ENCODE measurements around the gene SUCO. TPM values are rescaled to one million over a fixed set of nuclear protein-coding genes. Genes with fewer than 3 reads are reported as not detected.

SUCO gene
- total RNA-seq, 1 experiment from 2014 or later: 22.6 TPM

DNA sequence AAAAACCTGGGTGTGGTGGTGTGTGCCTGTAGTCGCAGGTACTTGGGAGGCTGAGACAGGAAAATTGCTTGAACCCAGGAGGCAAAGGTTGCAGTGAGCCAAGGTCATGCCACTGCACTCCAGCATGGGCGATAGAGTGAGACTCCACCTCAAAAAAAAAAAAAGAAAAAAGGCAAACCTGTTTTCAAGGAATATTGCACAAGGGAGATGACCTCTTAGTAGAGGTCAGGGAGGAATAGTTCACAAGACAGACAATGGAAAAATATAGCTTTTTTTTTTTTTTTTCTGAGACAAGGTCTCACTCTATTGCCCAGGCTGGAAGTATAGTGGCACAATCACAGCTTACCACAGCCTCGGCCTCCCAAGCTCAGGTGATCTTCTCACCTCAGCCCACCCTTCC lies 22.5 kb upstream of the SUCO start:
- intact Hi-C loops (cut with micrococcal nuclease): no loop called here
- ChIA-PET RAD21 (ENCODE audit: low non-redundant PET in 1 of 2, low total read pairs in 2 of 2, uncharacterized antibody in 2 of 2, unreplicated experiment in 2 of 2) (no interaction called here), CTCF (no interaction called here)

DNA sequence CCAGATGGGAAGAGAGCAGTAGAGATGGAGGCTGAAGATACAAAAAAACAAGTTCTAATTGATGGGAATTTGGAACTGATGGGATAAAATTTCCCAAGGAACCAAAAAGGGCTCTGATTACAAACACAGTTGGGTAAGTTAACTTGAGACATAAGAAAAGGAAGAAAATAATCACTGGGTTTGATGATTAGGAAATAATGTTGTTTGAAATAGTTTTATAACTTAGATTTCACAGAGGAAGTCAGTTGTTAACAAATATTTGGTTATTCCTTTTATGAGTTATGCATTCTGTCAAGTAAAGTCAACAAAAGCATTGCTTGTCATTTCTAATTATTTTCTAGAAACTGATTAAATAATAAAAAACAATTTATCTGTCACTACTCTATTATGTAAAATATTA lies 20.4 kb upstream of the SUCO start:
- Histone ChIP-seq H3K4me2 (ENCODE audit: low read length) (no peak overlapping the region), H3K9ac (ENCODE audit: low read length) (no peak overlapping the region), H3K27me3 (ENCODE audit: insufficient read depth, low read length) (no peaks in the 10 kb centered on the region), H3K4me1 (ENCODE audit: control insufficient read depth in 1 of 2, insufficient read depth in 2 of 2, low read length in 2 of 2) (no peaks in the 10 kb centered on the region), H3K36me3 (ENCODE audit: control insufficient read depth in 1 of 2, insufficient read depth in 2 of 2, low read length in 2 of 2) (no peaks in the 10 kb centered on the region), H3K27ac (ENCODE audit: low read depth, low read length) (no peak overlapping the region), H2AFZ (ENCODE audit: low read depth, low read length, poor library complexity, severe bottlenecking) (no peak overlapping the region), H3K79me2 (ENCODE audit: insufficient read depth, low read length) (no peaks in the 10 kb centered on the region), H3K9me2 (ENCODE audit: insufficient read depth) (no peaks in the 10 kb centered on the region), H4K20me1 (ENCODE audit: insufficient read depth) (no peaks in the 10 kb centered on the region), H3K4me3 (replicated peaks in 1 of 2; ENCODE audit: low read depth in 1 of 2, low read length in 2 of 2) (no peak overlapping the region), H3K9me3 (ENCODE audit: control insufficient read depth in 1 of 2, insufficient read depth in 1 of 2, low read depth in 1 of 2, low read length in 2 of 2) (peaks cover 0 to 6% of the 10 kb centered on the region in 2 experiments; a peak in 1 of 4 replicates)
- no TSS peak for BruUV-seq (replicated peaks)
- ChIA-PET POLR2A (no interaction called here), RAD21 (ENCODE audit: low non-redundant PET in 1 of 2, low total read pairs in 2 of 2, uncharacterized antibody in 2 of 2, unreplicated experiment in 2 of 2) (no interaction called here), CTCF (no interaction called here)
- DNase-seq (ENCODE audit: low read depth, low spot score) (no peak), ATAC-seq (no peak)
- intact Hi-C loops (cut with micrococcal nuclease): no loop called here
- TF ChIP-seq ELF1 (IDR thresholded peaks at IDR 0.05; ENCODE audit: borderline replicate concordance, low read depth) (no peak), EZH2 (IDR thresholded peaks at IDR 0.05) (no peak), EZH2phosphoT487 (IDR thresholded peaks at IDR 0.05; ENCODE audit: borderline replicate concordance) (no peak), SP1 (IDR thresholded peaks at IDR 0.05; ENCODE audit: low read depth) (no peak)
- TF ChIP-seq, protein P1, sequence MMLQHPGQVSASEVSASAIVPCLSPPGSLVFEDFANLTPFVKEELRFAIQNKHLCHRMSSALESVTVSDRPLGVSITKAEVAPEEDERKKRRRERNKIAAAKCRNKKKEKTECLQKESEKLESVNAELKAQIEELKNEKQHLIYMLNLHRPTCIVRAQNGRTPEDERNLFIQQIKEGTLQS (IDR thresholded peaks at IDR 0.05): no peak
- TF ChIP-seq, protein P2, sequence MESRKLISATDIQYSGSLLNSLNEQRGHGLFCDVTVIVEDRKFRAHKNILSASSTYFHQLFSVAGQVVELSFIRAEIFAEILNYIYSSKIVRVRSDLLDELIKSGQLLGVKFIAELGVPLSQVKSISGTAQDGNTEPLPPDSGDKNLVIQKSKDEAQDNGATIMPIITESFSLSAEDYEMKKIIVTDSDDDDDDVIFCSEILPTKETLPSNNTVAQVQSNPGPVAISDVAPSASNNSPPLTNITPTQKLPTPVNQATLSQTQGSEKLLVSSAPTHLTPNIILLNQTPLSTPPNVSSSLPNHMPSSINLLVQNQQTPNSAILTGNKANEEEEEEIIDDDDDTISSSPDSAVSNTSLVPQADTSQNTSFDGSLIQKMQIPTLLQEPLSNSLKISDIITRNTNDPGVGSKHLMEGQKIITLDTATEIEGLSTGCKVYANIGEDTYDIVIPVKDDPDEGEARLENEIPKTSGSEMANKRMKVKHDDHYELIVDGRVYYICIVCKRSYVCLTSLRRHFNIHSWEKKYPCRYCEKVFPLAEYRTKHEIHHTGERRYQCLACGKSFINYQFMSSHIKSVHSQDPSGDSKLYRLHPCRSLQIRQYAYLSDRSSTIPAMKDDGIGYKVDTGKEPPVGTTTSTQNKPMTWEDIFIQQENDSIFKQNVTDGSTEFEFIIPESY (IDR thresholded peaks at IDR 0.05; ENCODE audit: extremely low read depth, insufficient replicate concordance, low read length): no peak
- TF ChIP-seq, protein P3, sequence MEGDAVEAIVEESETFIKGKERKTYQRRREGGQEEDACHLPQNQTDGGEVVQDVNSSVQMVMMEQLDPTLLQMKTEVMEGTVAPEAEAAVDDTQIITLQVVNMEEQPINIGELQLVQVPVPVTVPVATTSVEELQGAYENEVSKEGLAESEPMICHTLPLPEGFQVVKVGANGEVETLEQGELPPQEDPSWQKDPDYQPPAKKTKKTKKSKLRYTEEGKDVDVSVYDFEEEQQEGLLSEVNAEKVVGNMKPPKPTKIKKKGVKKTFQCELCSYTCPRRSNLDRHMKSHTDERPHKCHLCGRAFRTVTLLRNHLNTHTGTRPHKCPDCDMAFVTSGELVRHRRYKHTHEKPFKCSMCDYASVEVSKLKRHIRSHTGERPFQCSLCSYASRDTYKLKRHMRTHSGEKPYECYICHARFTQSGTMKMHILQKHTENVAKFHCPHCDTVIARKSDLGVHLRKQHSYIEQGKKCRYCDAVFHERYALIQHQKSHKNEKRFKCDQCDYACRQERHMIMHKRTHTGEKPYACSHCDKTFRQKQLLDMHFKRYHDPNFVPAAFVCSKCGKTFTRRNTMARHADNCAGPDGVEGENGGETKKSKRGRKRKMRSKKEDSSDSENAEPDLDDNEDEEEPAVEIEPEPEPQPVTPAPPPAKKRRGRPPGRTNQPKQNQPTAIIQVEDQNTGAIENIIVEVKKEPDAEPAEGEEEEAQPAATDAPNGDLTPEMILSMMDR (IDR thresholded peaks at IDR 0.05 in 2 of 3, conservative IDR thresholded peaks at IDR 0.05 in 1 of 3; ENCODE audit: borderline replicate concordance in 1 of 3, insufficient read depth in 1 of 3, low read depth in 2 of 3, low read length in 2 of 3): no peak

More for the DNA sequence above, 22.5 kb upstream of the SUCO start:
- Histone ChIP-seq H3K4me3 (replicated peaks in 1 of 2; ENCODE audit: low read depth in 1 of 2, low read length in 2 of 2) (no peak overlapping the region), H3K27me3 (ENCODE audit: insufficient read depth, low read length) (no peaks in the 10 kb centered on the region), H3K9ac (ENCODE audit: low read length) (no peak overlapping the region), H4K20me1 (ENCODE audit: insufficient read depth) (no peaks in the 10 kb centered on the region), H3K4me2 (ENCODE audit: low read length) (no peak overlapping the region), H3K9me2 (ENCODE audit: insufficient read depth) (no peaks in the 10 kb centered on the region), H3K4me1 (ENCODE audit: control insufficient read depth in 1 of 2, insufficient read depth in 2 of 2, low read length in 2 of 2) (no peaks in the 10 kb centered on the region), H3K9me3 (ENCODE audit: control insufficient read depth in 1 of 2, insufficient read depth in 1 of 2, low read depth in 1 of 2, low read length in 2 of 2) (peaks cover 0 to 6% of the 10 kb centered on the region in 2 experiments; a peak in 1 of 4 replicates), H2AFZ (ENCODE audit: low read depth, low read length, poor library complexity, severe bottlenecking) (no peak overlapping the region), H3K36me3 (ENCODE audit: control insufficient read depth in 1 of 2, insufficient read depth in 2 of 2, low read length in 2 of 2) (no peaks in the 10 kb centered on the region), H3K27ac (ENCODE audit: low read depth, low read length) (no peak overlapping the region), H3K79me2 (ENCODE audit: insufficient read depth, low read length) (no peaks in the 10 kb centered on the region)
- no peak for TF ChIP-seq ELF1 (IDR thresholded peaks at IDR 0.05; ENCODE audit: borderline replicate concordance, low read depth)
- TF ChIP-seq TCF7L2 (IDR thresholded peaks at IDR 0.05; ENCODE audit: borderline replicate concordance, extremely low read depth, insufficient read depth, insufficient read length): no peak
- TF ChIP-seq, protein P1 (IDR thresholded peaks at IDR 0.05): no peak
- TF ChIP-seq POLR2A (IDR thresholded peaks at IDR 0.05; ENCODE audit: borderline replicate concordance, extremely low read depth, insufficient read depth, insufficient read length): no peak
- no peak for TF ChIP-seq RAD21 (IDR thresholded peaks at IDR 0.05; ENCODE audit: low read depth)
- TF ChIP-seq, protein P2 (IDR thresholded peaks at IDR 0.05; ENCODE audit: extremely low read depth, insufficient replicate concordance, low read length): no peak
- no peak for TF ChIP-seq EGR1 (IDR thresholded peaks at IDR 0.05; ENCODE audit: low read depth)
- TF ChIP-seq EZH2phosphoT487 (IDR thresholded peaks at IDR 0.05; ENCODE audit: borderline replicate concordance): no peak
- ATAC-seq: no peak
- BruUV-seq (replicated peaks): no TSS peak
- DNase-seq (ENCODE audit: low read depth, low spot score): no peak
- POLR2A ChIA-PET: interaction anchor here (1.4 kb wide), 1 partner anchor 22 kb away, joined by 6 read pairs; the partner anchor contains the start of gene SUCO

Measured in HCT116 (cell line).